Stomach (tissue), 9 donors: ENCODE data around the gene SCN8A. TPM values are rescaled to one million over a fixed set of nuclear protein-coding genes. Genes with fewer than 3 reads are reported as not detected.

Experiments used
- DNase-seq, 2 donors: peaks; one replicate each; pipeline versions ENCODE4 v3.0.0 to v3.0.0-alpha.2; 2013 to 2019
- H3K27ac ChIP-seq, 5 donors: fragments of 200-600 bp in 4 of 5; sonication (generic) in 4 of 5; one replicate each; pipeline ENCODE4 v1.5.1; 2013 to 2019; ENCODE audit warnings: mild to moderate bottlenecking in 1 of 5, moderate library complexity in 1 of 5
- H3K27me3 ChIP-seq, 3 donors: fragments of 200-600 bp; sonication (generic); one replicate each; pipeline ENCODE4 v1.5.1; 2017 to 2019; ENCODE audit warnings: mixed run types in 1 of 3
- H3K36me3 ChIP-seq, 4 donors: fragments of 200-600 bp; sonication (generic); 1 replicate in 3 of 4; 2 replicates in 1 of 4; pipeline ENCODE4 v1.5.1; 2016 to 2019
- H3K4me1 ChIP-seq, 4 donors: fragments of 200-600 bp; sonication (generic); one replicate each; pipeline ENCODE4 v1.5.1; 2016 to 2019
- H3K4me3 ChIP-seq, 4 donors: fragments of 200-600 bp; sonication (generic) in 3 of 4; one replicate each; pipeline ENCODE4 v1.5.1; 2016 to 2019; ENCODE audit warnings: mild to moderate bottlenecking in 1 of 4
- H3K9me3 ChIP-seq, 4 donors: fragments of 200-600 bp; sonication (generic); one replicate each; pipeline ENCODE4 v1.5.1; 2016 to 2019
- CTCF ChIP-seq, 7 experiments: fragments of 450-650 bp in 4 of 7; fragments of 200-600 bp in 3 of 7; sonication (generic) in 3 of 7; IDR thresholded peaks; one replicate each; pipeline ENCODE4 v1.5.1; 2016 to 2019; ENCODE audit warnings: antibody characterized with exemption in 7 of 7, control low read depth in 2 of 7, mild to moderate bottlenecking in 1 of 7
- EP300 ChIP-seq: sonication (generic); formaldehyde crosslinking; IDR thresholded peaks from one replicate; pipeline ENCODE4 v1.6.1; 2017; ENCODE audit warnings: antibody characterized with exemption
- POLR2A ChIP-seq, 4 donors: fragments of 450-650 bp; IDR thresholded peaks; one replicate each; pipeline ENCODE4 v1.6.1; 2016; ENCODE audit warnings: antibody characterized with exemption in 4 of 4, control low read depth in 2 of 4, mild to moderate bottlenecking in 1 of 4, moderate library complexity in 1 of 4
- POLR2AphosphoS5 ChIP-seq, 3 donors: sonication (generic); formaldehyde crosslinking; IDR thresholded peaks; one replicate each; pipeline ENCODE4 v1.6.1; 2016; ENCODE audit warnings: antibody characterized with exemption in 3 of 3
- WGBS, 5 donors: extraction: QIAGEN DNeasy Blood & Tissue Kit in 3 of 5; methylation state at CpG; one replicate each; pipeline versions ENCODE4 v1.1.5 to v1.1.7; 2013 to 2018; 5-methylcytosine and 5-hydroxymethylcytosine counted together
- intact Hi-C: fragments of 100-400 bp; cut with DNase I; formaldehyde crosslinking; loops from one replicate; pipeline ENCODE4 v1.15.1; 2023; ENCODE audit warnings: low total_unique reads
- polyA plus RNA-seq, 3 donors: library from polyadenylated mRNA; stranded (reverse); fragments of 200-250 nt; gene quantifications; one replicate each; pipeline ENCODE4 v1.2.3, GENCODE V29; 2013
- total RNA-seq, 5 donors: library from RNA; depleted of rRNA; stranded (reverse); fragments of >200 nt; gene quantifications; one replicate each; pipeline versions ENCODE4 v1.1.0 to v1.2.3, GENCODE V29; 2014 to 2016
- donor health status: healthy with polysubstance abuse.
- donor health status: Bipolar disorder and iron deficiency.
- donor health status: healthy.

Gene SCN8A
- total and polyA plus RNA-seq, 8 donors, result 0.08 to 19.6 (median 1.2) TPM

DNA sequence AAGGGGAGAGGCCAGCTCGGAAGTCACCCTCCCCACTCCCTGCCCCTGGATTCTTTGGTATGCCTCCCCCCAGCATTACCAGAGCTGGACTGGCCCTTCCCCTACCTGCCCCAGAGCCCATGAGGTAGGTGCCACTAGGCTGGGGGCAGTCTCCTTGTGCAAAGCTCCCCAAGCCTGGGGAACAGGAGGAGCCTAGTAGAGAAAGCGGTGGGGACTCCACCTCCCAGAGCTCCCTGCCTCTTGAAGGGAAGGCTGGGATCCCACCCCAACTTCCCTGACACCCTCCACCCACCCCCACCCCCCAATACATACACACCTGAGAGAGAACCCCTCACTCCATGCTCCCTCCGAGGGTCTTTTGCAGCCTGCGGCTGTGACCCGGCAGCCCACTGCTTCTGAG is 227.1 kb downstream of the SCN8A start:
- H3K4me1 ChIP-seq, result peaks cover 22 to 56% (median 35%) of the 10 kb centered on the region in 4 donors

DNA sequence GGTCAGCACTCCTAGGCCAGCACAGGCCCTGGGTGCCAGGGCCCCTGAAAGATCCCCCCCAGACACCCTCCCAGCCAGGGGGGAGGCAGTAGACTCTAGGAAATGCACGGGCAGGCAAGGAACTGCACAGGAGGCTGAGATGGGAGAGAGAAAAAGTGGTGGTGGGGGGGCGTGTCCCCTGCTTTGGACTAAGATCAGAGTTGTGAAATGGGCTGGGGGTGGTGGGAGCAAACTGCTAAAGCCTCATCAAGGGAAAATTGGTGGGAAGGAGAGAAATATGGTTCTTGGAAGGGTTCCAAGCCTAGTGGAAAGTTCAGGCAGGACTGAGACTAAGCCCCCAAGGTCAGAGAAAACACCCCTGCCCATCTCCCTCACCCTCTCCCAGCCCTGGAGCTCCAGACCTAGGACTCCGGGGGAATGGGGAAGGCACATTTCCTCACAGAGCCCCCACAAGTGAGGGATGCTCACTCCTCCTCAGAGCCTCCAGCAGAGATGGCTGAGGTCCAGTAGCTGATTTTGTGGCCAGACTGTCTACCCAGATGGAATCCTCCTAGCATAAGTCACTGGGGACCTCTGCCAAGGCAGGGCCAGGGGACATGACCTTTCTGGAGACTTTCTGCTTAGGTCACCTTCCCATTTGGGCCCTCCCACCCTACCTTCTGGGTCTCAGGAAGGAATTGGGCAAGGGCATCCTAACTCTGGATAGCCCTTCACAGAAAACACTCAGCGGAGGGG is 227.7 kb downstream of the SCN8A start:
- peaks cover 22 to 56% (median 35%) of the 10 kb centered on the region in 4 donors for H3K4me1 ChIP-seq
- no peaks in the 10 kb centered on the region for H3K36me3 ChIP-seq
- no peak for DNase-seq
- intact Hi-C loops, result no loop called here
- no peak overlapping the region for H3K4me3 ChIP-seq
- peaks cover 0 to 86% (median 11%) of the 10 kb centered on the region in 3 donors for H3K27me3 ChIP-seq
- TF ChIP-seq CTCF (IDR thresholded peaks at IDR 0.05), result no peak
- TF ChIP-seq POLR2AphosphoS5 (IDR thresholded peaks at IDR 0.05), result no peak
- TF ChIP-seq POLR2A (IDR thresholded peaks at IDR 0.05), result no peak
- TF ChIP-seq EP300, result no peak
- no peaks in the 10 kb centered on the region for H3K9me3 ChIP-seq
- 68 to 83% (median 77%) methylated on average over 4 of the region's 4 CpGs for WGBS, 5 donors
- H3K27ac ChIP-seq, result no peak overlapping the region

More for the DNA sequence above, 227.1 kb downstream of the SCN8A start:
- Histone ChIP-seq H3K4me3 (no peak overlapping the region), H3K27me3 (peaks cover 0 to 81% (median 11%) of the 10 kb centered on the region in 3 donors), H3K9me3 (no peaks in the 10 kb centered on the region), H3K27ac (no peak overlapping the region), H3K36me3 (no peaks in the 10 kb centered on the region)
- intact Hi-C loops, result no loop called here
- WGBS, 5 donors, result 83 to 92% (median 86%) methylated on average over 4 to 5 of the region's 5 CpGs
- TF ChIP-seq POLR2A (IDR thresholded peaks at IDR 0.05) (no peak), POLR2AphosphoS5 (IDR thresholded peaks at IDR 0.05) (no peak), EP300 (no peak), CTCF (IDR thresholded peaks at IDR 0.05) (no peak)
- DNase-seq, result no peak

GRCh38 chr12:51819736-51820525 is 228.9 kb downstream of the SCN8A start:
- intact Hi-C loops, result no loop called here
- peaks cover 0 to 83% (median 6%) of the 10 kb centered on the region in 3 donors for H3K27me3 ChIP-seq

More at GRCh38 chr12:51819736-51820525, 228.9 kb downstream of the SCN8A start:
- H3K9me3 ChIP-seq, result no peaks in the 10 kb centered on the region
- peak overlapping the region; percentile 51 to 62 (median 55) for H3K4me3 ChIP-seq
- H3K36me3 ChIP-seq, result no peaks in the 10 kb centered on the region
- peak in 1 of 2 donors; percentile 33 for DNase-seq
- 14 to 28% (median 18%) methylated on average over 24 to 32 of the region's 32 CpGs for WGBS, 5 donors
- peak overlapping the region; percentile 61 to 83 (median 75) for H3K27ac ChIP-seq
- H3K4me1 ChIP-seq, result peaks cover 16 to 50% (median 29%) of the 10 kb centered on the region in 4 donors
- TF ChIP-seq EP300 (no peak), POLR2A (IDR thresholded peaks at IDR 0.05) (no peak), POLR2AphosphoS5 (IDR thresholded peaks at IDR 0.05) (no peak), CTCF (IDR thresholded peaks at IDR 0.05) (no peak)
